ENCODE measurements around the gene PTPRN2.

The PTPRN2 gene

GRCh38 chr7:158560386-158560785, 27.2 kb downstream of the PTPRN2 start:
- no peak overlapping the region for H3K4me3 ChIP-seq (ENCODE audit: low read depth, low read length)
- TF ChIP-seq CTCF (IDR thresholded peaks at IDR 0.05; ENCODE audit: low read depth, low read length): no peak

- no peak for TF ChIP-seq CTCF (IDR thresholded peaks at IDR 0.05; ENCODE audit: low read depth, low read length)
- no peak overlapping the region for H3K4me3 ChIP-seq (ENCODE audit: low read depth, low read length)
These were observed 28.3 kb downstream of the PTPRN2 start for GRCh38 chr7:158559356-158559755.

GRCh38 chr7:158558816-158559215, 28.8 kb downstream of the PTPRN2 start:
- no peak overlapping the region for H3K4me3 ChIP-seq (ENCODE audit: low read depth, low read length)
- no peak for TF ChIP-seq CTCF (IDR thresholded peaks at IDR 0.05; ENCODE audit: low read depth, low read length)

GRCh38 chr7:158557441-158557755, 30.2 kb downstream of the PTPRN2 start:
- H3K4me3 ChIP-seq (ENCODE audit: low read depth, low read length): no peak overlapping the region
- TF ChIP-seq CTCF (IDR thresholded peaks at IDR 0.05; ENCODE audit: low read depth, low read length): no peak

GRCh38 chr7:158556721-158557440, 30.7 kb downstream of the PTPRN2 start:
- no peak for TF ChIP-seq CTCF (IDR thresholded peaks at IDR 0.05; ENCODE audit: low read depth, low read length)
- H3K4me3 ChIP-seq (ENCODE audit: low read depth, low read length): no peak overlapping the region

- H3K4me3 ChIP-seq (ENCODE audit: low read depth, low read length): no peak overlapping the region
- no peak for TF ChIP-seq CTCF (IDR thresholded peaks at IDR 0.05; ENCODE audit: low read depth, low read length)
These were observed 32.5 kb downstream of the PTPRN2 start for GRCh38 chr7:158555034-158555520.

GRCh38 chr7:158550886-158551452, 36.7 kb downstream of the PTPRN2 start:
- no peak overlapping the region for H3K4me3 ChIP-seq (ENCODE audit: low read depth, low read length)
- TF ChIP-seq CTCF (IDR thresholded peaks at IDR 0.05; ENCODE audit: low read depth, low read length): no peak

Data from WI38 (cell line).